ENCODE measurements around the gene TRIM37. TPM values are rescaled to one million over a fixed set of nuclear protein-coding genes. Genes with fewer than 3 reads are reported as not detected.

TRIM37 gene
- total and polyA plus RNA-seq, 8 donors = 3.9 to 11.6 (median 6.4) TPM

- no peak for DNase-seq
- no peak for TF ChIP-seq CTCF (IDR thresholded peaks at IDR 0.05)
- H3K27me3 ChIP-seq = no peaks in the 10 kb centered on the region
- H3K27ac ChIP-seq = no peak overlapping the region
- H3K4me3 ChIP-seq = no peak overlapping the region
- no peak for ATAC-seq
- H3K4me1 ChIP-seq = no peaks in the 10 kb centered on the region
- no peak for FAIRE-seq
- intact Hi-C loops (cut with DNase I) = no loop called here
- no peaks in the 10 kb centered on the region for H3K36me3 ChIP-seq
- 93 to 94% methylated on average over 2 of the region's 2 CpGs for WGBS, 2 donors
- H3K9me3 ChIP-seq = no peaks in the 10 kb centered on the region
These were observed 39.3 kb downstream of the TRIM37 start for GRCh38 chr17:59067340-59067739.

GRCh38 chr17:59062509-59062908 lies 44.2 kb downstream of the TRIM37 start:
- WGBS, 2 donors = 95 to 98% methylated on average over 2 of the region's 2 CpGs
- ATAC-seq (no peak), FAIRE-seq (no peak), DNase-seq (no peak)
- intact Hi-C loops (cut with DNase I) = no loop called here
- TF ChIP-seq CTCF (IDR thresholded peaks at IDR 0.05) = no peak
- no peaks in the 10 kb centered on the region for H3K27me3 ChIP-seq
- H3K9me3 ChIP-seq = no peaks in the 10 kb centered on the region
- H3K4me3 ChIP-seq = no peak overlapping the region
- peaks cover 0 to 11% (median 0%) of the 10 kb centered on the region in 3 donors for H3K36me3 ChIP-seq
- no peak overlapping the region for H3K27ac ChIP-seq
- H3K4me1 ChIP-seq = no peaks in the 10 kb centered on the region

- DNase-seq (no peak), FAIRE-seq (no peak), ATAC-seq (no peak)
- Histone ChIP-seq H3K27ac (no peak overlapping the region), H3K27me3 (no peaks in the 10 kb centered on the region), H3K4me1 (no peaks in the 10 kb centered on the region), H3K4me3 (no peak overlapping the region), H3K36me3 (peaks cover 0 to 11% (median 0%) of the 10 kb centered on the region in 3 donors), H3K9me3 (no peaks in the 10 kb centered on the region)
- intact Hi-C loops (cut with DNase I) = no loop called here
- no peak for TF ChIP-seq CTCF (IDR thresholded peaks at IDR 0.05)
- WGBS, 2 donors = 95 to 96% methylated on average over 5 of the region's 5 CpGs
These were observed 49.8 kb downstream of the TRIM37 start for GRCh38 chr17:59056857-59057256.

GRCh38 chr17:59049798-59050197 lies 56.9 kb downstream of the TRIM37 start:
- ATAC-seq = no peak
- intact Hi-C loops (cut with DNase I) = no loop called here
- no peak for DNase-seq
- no peak for FAIRE-seq
- no peak for TF ChIP-seq CTCF (IDR thresholded peaks at IDR 0.05)
- Histone ChIP-seq H3K27me3 (no peaks in the 10 kb centered on the region), H3K9me3 (no peaks in the 10 kb centered on the region), H3K4me3 (no peak overlapping the region), H3K36me3 (peaks cover 0 to 13% (median 4%) of the 10 kb centered on the region in 3 donors), H3K4me1 (no peaks in the 10 kb centered on the region), H3K27ac (no peak overlapping the region)
- 69 to 83% methylated on average over 1 of the region's 1 CpG for WGBS, 2 donors

- 70 to 81% methylated on average over 3 of the region's 3 CpGs for WGBS, 2 donors
- no peak for ATAC-seq
These were observed 59.1 kb downstream of the TRIM37 start for GRCh38 chr17:59047616-59048015.

More at GRCh38 chr17:59047616-59048015, 59.1 kb downstream of the TRIM37 start:
- no peaks in the 10 kb centered on the region for H3K27me3 ChIP-seq
- no peak for TF ChIP-seq CTCF (IDR thresholded peaks at IDR 0.05)
- FAIRE-seq (no peak), DNase-seq (no peak)
- peaks cover 0 to 13% (median 4%) of the 10 kb centered on the region in 3 donors for H3K36me3 ChIP-seq
- intact Hi-C loops (cut with DNase I) = no loop called here
- no peaks in the 10 kb centered on the region for H3K9me3 ChIP-seq
- H3K27ac ChIP-seq = no peak overlapping the region
- no peak overlapping the region for H3K4me3 ChIP-seq
- no peaks in the 10 kb centered on the region for H3K4me1 ChIP-seq
